IPS DF 19.7 (cell line): Measurements from ENCODE around the gene PML.
"Not testable (repeated sequence)": the region's sequence is repeated elsewhere in the genome, so short reads cannot be mapped to it uniquely, and the experiment has no call there.

ENCODE experiments used
- DNase-seq: peaks from one replicate; pipeline ENCODE4 v3.0.0-alpha.2; 2013; ENCODE audit warnings: low read depth, low spot score

PML gene

DNA sequence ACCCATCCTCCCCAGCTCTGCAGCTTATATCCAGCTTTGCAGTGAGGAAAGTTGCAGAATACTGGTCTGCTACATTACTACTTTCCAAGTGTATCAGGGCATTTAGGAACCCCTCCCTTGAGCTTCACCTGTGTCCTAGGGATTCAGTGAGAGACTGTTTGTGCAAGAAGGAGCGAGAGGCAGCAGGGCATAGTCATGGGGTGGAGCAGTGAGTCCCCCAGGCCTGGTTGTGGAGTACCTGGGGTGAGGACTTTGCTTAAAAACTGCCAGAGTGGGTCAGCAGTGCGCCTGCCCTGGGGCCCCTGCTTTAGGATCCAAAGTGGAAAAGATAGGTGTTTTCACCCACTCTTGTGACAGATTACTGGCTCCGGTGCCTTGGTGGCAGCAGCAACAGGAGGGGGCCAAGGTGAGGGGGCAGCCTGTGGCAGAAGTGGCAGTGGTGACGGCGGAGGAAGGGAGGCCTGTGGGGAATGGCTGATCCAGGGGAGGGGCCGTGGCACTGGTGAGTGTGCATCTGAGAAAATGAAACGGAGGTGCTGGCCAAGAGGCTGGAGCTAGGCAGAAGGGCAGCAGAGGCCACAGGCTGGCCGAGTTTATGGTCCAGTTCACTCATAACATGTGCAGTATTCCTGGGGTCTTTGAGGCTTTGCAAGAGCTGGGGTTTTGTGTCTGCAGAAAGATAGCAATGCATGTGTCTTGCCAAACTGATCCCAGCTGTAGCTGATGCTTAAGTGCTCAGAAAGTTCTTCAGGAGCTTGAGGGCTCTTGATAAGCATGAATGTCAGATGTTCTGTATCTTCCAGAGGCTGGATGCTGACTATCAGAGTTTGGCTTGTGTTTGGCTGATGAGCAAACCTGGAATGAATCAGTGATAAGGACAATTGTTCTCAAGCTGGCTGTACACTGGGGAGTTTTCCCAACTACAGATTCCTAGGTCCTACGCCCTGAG, 44.5 kb downstream of the PML start:
- DNase-seq = no peak

DNA sequence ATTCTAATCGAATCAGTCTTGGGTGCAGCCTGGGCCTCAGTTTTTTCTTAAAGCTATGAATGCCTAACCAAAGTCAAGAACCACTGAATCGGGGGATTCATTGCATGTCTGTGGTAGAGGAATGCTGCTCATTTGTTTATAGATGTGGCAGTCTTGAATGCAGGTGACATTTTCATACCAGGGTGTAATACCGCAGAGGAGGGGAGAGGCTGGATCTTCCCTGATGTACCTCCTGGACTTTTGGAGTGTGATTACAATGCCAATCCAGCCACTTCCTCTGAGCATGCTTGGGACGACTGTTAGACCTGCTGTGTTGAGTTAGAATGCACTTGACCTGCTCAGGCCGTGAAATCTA, 45.1 kb downstream of the PML start:
- no peak for DNase-seq

DNA sequence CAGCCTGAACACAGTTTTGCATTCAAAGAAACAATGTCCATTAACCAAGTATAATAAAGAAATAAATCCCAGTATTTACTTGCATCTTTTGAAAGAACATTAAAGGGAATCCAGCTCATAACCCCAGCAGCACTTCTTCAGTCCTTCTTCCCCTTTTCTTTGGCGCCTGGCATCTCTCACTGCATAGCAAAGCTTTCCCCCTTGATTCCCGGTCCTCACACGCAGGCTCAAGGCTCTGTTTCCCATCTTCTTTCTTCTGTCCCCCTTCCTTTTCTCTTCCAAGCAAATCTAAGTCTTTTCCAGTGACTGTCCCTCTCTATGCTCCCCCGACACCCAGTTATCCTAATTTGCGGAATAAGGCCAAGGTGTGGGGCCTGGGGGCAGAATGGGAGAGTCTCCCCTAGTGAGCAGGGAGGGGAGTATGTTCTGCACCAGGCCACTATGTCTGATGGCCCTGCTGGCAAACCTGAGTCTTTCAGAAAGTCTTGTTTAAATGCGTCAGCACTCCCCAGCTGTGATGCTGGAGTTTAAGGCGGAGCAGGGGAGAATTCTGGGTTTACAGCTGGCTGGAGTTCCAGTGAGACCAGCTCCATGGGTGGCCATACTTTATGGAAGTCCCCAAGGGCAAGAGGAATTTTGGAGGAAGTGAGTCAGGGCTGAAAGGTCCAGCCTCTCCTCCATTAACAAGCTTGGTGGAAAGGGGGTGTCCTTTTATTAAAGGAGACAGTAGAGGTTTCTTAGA, 45.8 kb downstream of the PML start:
- DNase-seq = no peak

DNA sequence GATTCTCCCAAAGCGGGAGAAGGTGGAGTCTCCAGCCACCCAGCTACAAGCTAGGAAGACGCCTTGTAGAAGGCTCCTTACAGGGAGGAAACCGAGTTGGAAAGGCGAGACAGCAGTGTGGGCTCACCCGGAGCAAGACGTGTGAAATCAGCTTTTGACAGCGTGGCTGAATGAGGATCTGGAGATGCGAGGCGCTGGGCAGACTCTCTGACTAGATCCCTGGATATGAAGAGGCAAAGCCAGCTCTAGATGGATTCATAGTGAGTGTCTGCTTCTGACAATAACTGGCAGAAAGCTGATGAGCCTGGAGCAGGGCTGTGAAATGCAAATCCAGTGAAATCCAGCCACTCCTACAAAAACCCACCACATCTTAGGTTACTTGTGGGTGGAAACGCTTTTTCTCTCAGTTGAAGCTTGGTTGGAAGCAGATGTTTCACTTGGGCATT, 46.8 kb downstream of the PML start:
- DNase-seq = no peak

DNA sequence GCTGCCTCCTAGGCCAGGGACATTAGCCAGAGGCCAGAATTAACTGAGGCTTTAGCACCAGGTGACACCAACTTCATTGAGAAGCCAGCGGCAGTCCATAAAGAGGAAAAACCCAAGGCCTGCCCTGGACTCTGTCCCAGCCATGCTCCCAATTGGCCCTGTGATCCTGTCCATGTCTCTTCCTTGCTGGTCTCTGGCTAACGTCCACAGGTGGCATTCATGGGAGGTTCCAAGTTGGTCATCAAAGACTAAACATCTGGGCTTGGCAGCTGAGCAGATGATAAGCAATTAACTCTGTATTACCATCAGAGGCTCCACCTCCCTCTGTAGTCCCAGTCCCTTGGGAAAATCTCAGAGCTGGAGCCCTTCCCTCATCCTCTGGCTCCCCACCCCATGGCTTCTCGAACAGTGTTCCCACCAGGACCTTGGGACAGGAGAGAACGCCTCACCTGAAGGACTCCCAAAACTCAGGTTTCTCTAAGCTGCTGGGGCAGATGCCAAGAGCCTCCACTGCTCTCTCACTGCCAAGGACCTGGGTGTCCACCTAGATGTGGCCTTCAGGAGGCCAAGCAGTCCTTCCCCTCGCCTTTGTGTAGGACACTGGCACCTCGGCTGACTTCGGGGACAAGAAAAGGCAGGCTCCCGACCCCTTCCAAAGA, 47.4 kb downstream of the PML start:
- no peak for DNase-seq

DNA sequence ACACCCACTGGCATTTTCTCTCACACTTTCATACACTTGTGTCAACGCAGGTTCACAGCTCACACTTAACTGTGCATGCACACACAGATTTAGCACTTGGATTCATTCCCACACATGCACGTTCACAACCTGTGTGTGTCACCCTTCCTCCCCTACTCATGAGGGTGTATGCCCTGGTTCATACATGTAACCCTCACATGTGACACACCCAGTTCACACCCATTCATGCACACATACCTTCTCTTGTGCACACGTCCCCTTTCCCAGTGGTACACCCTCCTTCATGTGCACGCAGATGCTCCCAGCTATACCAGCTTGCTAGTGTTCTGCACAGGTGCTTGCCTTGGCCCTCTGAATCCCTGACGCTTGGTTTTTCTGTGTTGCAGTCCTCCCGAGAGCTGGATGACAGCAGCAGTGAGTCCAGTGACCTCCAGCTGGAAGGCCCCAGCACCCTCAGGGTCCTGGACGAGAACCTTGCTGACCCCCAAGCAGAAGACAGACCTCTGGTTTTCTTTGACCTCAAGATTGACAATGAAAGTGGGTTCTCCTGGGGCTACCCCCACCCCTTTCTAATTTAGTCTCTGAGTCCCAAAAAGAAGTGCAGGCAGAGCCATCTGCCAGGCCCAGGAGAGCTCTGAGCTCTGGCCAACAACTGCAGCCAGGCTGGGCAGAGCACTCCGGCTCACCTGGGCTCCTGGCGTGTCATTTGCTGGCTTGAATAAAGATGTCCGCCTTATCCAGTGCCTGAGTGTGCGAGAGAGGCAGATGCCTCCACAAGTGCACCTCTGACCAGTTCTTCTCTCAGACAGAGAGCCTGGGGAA, 48.3 kb downstream of the PML start:
- DNase-seq = no peak

DNA sequence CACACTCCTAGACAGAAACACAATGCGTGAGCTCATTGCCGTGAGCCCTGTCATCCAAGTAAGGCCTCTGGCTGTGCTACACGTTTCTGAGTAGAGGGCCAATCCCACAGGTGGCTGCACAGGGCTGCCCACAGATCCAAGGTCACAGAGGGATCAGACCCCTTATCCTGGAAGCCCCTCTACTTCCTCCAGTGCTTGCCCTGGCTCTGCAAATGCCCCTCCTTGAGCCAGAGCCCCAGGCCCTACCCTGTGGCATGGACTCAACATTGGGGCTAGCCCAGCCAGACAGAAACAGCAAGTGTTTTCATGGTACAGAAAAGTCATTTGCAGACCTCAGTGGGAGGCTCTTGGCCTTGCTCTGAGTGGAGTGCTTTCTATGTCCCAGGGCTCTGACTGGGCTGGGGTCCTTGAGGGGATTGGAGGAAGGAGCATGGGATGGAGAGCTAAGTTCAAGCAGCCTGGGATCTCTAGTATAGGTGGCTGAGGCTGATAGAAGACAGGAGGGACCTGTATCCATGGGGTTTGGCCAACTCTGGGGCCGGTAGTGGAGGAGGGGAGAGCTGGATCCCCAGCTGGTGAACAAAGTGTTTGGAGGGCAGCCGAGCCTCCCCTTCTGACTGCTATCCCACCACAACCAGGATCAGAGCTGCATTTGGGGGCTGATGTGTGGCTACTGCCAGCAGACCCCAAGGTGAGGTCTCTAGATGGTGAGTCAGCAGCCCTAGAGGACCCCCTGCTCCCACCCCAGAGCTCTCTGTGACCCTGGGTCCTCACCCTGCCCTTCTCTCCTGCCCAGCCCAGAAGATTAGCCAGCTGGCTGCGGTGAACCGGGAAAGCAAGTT, 49.1 kb downstream of the PML start:
- no peak for DNase-seq

DNA sequence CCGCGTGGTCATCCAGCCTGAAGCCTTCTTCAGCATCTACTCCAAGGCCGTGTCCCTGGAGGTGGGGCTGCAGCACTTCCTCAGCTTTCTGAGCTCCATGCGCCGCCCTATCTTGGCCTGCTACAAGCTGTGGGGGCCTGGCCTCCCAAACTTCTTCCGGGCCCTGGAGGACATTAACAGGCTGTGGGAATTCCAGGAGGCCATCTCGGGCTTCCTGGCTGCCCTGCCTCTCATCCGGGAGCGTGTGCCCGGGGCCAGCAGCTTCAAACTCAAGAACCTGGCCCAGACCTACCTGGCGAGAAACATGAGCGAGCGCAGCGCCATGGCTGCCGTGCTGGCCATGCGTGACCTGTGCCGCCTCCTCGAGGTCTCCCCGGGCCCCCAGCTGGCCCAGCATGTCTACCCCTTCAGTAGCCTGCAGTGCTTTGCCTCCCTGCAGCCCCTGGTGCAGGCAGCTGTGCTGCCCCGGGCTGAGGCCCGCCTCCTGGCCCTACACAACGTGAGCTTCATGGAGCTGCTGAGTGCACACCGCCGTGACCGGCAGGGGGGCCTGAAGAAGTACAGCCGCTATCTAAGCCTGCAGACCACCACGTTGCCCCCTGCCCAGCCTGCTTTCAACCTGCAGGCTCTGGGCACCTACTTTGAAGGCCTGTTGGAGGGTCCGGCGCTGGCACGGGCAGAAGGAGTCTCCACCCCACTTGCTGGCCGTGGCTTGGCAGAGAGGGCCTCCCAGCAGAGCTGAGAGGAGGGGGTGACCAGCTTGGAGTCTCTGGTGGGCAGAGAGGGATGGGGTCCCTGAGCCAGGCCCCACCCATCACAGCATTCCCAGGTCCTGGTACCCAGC, 50.0 kb downstream of the PML start:
- no peak for DNase-seq

DNA sequence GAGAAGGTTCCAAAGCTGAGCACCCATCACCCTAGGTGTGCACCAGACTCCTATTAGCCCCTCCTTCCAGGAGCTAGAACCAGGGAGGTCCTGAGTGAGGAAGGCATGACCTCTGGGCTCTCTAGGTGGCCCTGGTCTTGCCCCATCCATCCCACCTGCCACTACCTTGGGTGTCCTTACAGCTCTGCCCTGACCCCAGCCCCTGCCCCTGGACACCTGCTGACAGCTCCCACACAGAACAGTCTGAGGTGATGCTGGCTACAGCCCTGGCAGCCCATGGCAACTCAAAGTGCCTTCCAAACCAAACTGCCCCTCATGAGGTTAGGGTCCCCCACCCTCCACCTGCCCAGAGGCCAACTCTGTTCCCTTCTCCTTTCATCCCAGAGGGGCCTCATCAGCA, 50.7 kb downstream of the PML start:
- DNase-seq = no peak

DNA sequence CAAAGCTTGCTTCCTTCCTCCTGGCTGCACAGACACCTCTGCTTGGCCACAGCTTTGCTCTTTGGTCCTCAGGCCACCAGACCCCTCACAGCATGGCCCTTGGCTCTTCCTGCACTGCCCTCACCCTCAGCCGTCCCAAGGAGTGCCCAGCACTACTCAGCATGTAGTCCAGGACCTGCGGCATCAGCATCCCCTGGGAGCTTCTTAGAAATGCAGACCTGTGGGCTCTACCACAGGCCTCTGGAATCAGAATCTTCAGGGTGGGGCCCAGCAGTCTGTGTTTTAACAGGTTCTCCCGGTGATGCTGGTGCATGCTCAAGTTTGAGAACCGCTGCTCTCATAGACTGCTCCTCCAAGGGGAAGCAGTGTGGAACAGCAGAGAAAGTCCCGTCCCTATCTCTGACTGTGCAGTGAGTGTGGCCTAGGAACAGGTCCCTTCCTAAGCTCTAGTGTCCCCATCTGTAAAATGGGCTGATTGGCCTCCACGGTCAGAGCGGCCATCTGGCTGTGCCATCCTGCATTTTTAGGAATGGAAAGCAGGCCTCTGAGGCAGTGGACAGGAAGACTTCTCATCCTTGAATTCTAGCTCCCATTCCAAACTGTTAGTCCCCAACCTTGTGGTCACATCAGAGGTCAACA, 51.2 kb downstream of the PML start:
- DNase-seq = no peak

DNA sequence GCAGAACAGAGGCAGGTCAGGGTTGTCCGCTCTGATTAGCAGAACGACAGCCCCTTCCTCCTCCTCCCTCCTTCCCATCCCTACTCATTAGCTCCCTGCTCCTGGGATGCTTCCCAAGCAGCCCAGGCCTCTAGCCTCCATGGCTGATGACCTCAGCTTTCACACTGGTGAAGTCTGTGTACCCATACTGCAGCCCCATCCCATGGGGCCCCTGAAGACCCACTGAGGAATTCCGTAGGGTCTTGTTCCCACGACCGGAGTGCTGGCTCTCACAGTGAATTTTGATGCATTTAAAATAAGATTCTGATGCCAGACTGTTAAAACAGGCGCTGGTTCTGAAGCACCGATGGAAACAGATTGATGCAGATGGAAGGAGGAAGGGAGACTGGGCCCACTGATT, 51.8 kb downstream of the PML start:
- no peak for DNase-seq

DNA sequence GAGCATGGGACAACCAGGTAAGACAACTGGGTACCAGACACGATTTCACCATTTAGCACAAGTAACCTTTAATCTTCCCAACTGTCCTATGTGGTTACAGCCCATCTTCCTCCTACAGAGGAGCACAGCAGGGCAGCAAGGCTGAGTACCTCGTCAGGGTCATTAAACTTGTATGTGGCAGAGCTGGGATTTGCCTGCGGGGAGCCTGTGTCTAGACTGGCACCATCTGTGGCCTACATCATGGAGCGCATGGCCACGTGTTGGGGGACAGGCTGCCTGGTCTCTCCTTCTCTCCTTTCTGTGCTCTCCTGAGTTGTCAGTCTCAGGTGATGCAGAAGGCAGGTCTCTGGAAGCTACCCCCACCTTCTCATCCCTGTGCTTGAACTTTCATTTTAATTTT, 55.6 kb downstream of the PML start:
- DNase-seq = no peak

DNA sequence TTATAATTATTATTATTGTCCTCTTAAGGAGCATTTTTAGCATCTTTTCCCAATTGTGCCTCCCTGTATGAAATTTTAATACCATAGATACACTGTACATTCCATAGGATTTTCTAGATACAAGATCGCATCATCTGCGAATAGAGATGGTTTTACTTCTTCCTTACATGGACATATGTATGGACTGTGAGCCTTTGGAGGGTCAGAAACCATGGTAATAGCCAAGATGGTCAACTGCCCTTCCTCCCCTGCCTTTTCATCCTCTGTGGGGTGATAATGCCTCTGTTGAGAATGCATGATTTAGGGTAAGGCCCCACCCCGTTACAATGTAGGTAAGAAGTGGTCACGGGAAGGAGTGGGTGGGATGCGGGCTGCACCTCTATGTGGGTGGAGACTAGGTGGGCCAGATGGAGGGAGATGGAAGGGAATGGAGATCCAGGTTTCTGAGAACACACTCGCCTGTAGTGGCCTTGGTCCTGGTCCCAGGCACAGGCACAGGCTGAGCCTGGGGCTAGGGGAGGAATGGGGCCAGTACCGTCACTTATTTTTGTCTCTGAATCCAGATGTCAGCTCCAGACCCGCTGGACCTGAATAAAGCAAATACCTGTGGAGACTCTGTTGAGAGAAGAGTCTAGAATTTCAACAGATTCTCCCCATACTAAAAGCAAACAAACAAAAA, 56.2 kb downstream of the PML start:
- DNase-seq = no peak

DNA sequence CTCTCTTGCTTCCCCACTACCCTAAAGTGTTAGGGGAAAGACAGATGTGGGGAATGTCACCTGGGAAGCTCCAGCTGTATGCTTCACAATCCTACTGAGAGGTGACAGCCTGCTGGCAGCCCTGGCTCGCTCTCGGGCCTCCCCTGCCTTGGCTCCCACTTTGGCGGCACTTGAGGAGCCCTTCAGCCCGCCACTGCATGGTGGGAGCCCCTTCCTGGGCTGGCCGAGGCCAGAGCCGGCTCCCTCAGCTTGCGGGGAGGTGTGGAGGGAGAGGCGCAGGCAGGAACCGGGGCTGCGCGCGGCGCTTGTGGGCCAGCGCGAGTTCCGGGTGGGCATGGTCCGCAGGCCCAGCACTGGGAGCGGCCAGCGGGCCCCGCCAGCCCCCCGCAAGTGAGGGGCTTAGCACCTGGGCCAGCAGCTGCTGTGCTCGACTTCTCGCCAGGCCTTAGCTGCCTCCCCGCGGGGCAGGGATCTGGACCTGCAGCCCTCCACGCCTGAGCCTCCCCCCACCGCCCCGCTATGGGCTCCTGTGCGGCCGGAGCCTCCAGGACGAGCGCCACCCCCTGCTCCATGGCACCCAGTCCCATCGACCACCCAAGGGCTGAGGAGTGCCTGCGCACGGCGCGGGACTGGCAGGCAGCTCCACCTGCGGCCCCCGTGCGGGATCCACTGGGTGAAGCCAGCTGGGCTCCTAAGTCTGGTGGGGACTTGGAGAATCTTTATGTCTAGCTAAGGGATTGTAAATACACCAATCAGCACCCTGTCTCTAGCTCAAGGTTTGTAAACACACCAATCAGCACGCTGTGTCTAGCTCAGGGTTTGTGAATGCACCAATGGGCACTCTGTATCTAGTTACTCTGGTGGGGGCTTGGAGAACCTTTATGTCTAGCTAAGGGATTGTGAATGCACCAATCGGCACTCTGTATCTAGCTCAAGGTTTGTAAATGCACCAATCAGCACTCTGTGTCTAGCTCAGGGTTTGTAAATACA, 58.0 kb downstream of the PML start:
- DNase-seq = not testable (repeated sequence)

DNA sequence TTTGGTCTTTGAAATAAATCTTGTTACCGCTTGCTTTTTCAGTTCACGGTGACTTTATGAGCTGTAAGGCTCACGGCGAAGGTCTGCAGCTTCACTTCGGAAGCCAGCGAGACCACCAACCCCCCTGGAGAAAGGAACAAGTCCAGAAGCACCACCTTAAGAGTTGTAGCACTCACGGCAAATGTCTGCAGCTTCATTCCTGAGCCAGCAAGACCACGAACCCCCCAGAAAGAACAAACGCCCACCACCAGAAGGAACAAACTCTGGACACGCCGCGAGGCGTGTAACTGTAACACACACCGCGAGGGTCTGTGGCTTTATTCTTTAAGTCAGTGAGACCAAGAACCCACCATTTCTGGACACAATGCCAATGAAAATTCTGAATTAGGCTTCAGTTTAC, 59.0 kb downstream of the PML start:
- no peak for DNase-seq

DNA sequence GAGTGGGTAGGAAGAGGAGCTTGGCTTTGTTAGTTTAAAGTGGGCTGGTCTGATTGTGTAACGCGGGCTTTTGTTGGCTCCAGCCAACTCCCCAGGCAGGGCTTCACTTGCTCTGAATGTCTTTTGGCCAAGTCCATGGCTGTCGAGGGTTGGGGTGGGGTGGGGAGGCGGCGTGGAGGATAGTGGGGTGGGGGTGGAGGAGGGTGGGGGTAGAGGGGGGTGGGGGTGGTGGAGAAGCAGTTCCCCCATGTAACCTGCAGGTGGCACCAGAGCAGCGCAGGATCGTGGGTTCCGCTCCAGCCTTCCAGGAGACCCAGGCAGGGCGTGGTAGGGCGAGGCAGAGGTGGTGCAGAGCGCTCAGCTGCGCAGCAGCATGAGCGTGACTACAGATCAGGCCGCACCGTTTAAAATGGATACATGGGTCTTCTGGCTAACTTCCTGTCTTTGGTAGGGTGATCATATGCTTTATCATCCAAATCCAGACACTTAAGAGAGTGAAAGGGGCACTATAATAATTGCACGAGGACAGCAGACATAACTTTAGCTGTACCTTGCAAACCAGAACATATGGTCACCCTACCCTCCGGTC, 59.5 kb downstream of the PML start:
- no peak for DNase-seq

DNA sequence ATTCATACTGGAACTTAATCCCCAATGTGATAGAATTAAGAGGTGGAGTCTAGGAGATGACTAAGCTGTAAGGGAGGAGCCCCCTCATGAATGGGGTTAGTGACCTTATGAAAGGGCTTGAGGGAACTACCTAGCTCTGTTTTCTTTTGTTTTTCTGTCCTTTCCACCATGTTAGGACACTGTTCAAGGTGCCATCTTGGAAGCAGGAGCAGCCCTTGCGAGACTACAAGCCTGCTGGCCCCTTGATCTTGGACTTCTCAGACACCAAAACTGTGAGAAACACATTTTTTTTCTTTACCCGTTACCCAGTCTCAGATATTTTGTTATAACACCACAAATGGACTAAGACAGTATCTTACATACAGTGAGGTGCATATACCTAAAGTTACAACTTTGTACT, 61.3 kb downstream of the PML start:
- no peak for DNase-seq
